B cell (primary cell): ENCODE results near the gene UBA5. TPM values are rescaled to one million over a fixed set of nuclear protein-coding genes. Genes with fewer than 3 reads are reported as not detected.

Experiments used
- ATAC-seq: fragments of 200-7000 bp; cut with Tn5 transposase; one replicate; pipeline ENCODE4 v1.10.0; 2021; ENCODE audit warnings: low read depth, mild to moderate bottlenecking, moderate number of reproducible peaks, moderate library complexity
- CTCF ChIA-PET: fragments of 350-600 bp; sonication (Branson Sonifier 250); formaldehyde crosslinking; loops from one replicate; lab custom pipeline; 2021; ENCODE audit warnings: antibody characterized with exemption, inconsistent platforms; lab: Charles Lee
- POLR2A ChIA-PET: fragments of 350-600 bp; sonication (Branson Sonifier 250); formaldehyde crosslinking; loops from one replicate; lab custom pipeline; 2021; ENCODE audit warnings: antibody characterized with exemption; lab: Charles Lee
- DNase-seq: peaks from one replicate; pipeline ENCODE4 v3.0.0; 2013
- H2AFZ ChIP-seq: 2 replicates; pipeline ENCODE4 v1.6.1; 2012; ENCODE audit warnings: mild to moderate bottlenecking, low read depth, low read length; ENCODE audit not compliant: insufficient read depth, poor library complexity, severe bottlenecking
- H3K27ac ChIP-seq, 2 donors: 1 replicate in 1 of 2; 2 replicates in 1 of 2; pipeline ENCODE4 v1.5.1; 2012 to 2013; ENCODE audit warnings: low read length in 2 of 2, mild to moderate bottlenecking in 2 of 2, moderate library complexity in 1 of 2
- H3K27me3 ChIP-seq, 4 experiments: fragments of 200-600 bp in 1 of 4; sonication (generic) in 1 of 4; replicated peaks in 1 of 4; 1 replicate in 2 of 4; 2 replicates in 2 of 4; pipeline versions ENCODE4 v1.6.1 to v1.7.0; 2013 to 2016; ENCODE audit warnings: low read length in 3 of 4, mild to moderate bottlenecking in 2 of 4, mixed read lengths in 1 of 4, moderate library complexity in 1 of 4; ENCODE audit not compliant: insufficient read depth in 4 of 4, control insufficient read depth in 3 of 4; ENCODE audit errors: control extremely low read depth in 1 of 4
- H3K36me3 ChIP-seq, 2 experiments: replicated peaks in 1 of 2; 1 replicate in 1 of 2; 2 replicates in 1 of 2; pipeline versions ENCODE4 v1.6.1 to v1.7.1; 2013; ENCODE audit warnings: low read length in 1 of 2; ENCODE audit not compliant: insufficient read depth in 2 of 2, control insufficient read depth in 1 of 2; ENCODE audit errors: control extremely low read depth in 1 of 2, extremely low read depth in 1 of 2
- H3K4me1 ChIP-seq, 2 donors: fragments of 200-600 bp in 1 of 2; sonication (generic) in 1 of 2; 1 replicate in 1 of 2; 2 replicates in 1 of 2; pipeline versions ENCODE4 v1.5.1 to v1.6.1; 2013 to 2017; ENCODE audit warnings: low read length in 2 of 2; ENCODE audit not compliant: control insufficient read depth in 2 of 2, insufficient read depth in 2 of 2
- H3K4me2 ChIP-seq: replicated peaks from 2 replicates; pipeline ENCODE3; 2012; ENCODE audit warnings: mild to moderate bottlenecking, low read depth, low read length; ENCODE audit not compliant: poor library complexity, severe bottlenecking
- H3K4me3 ChIP-seq, 5 experiments: fragments of 200-600 bp in 1 of 5; sonication (generic) in 1 of 5; 1 replicate in 3 of 5; 2 replicates in 2 of 5; pipeline versions ENCODE4 v1.5.1 to v1.7.0; 2011 to 2016; ENCODE audit warnings: low read length in 4 of 5, mild to moderate bottlenecking in 4 of 5, low read depth in 2 of 5, control low read depth in 1 of 5, moderate library complexity in 1 of 5; ENCODE audit not compliant: insufficient read depth in 1 of 5; ENCODE audit errors: control extremely low read depth in 1 of 5, extremely low read depth in 1 of 5
- H3K79me2 ChIP-seq: fragments of 200-600 bp; sonication (generic); one replicate; pipeline ENCODE4 v1.6.0; 2016; ENCODE audit warnings: low read length; ENCODE audit not compliant: control insufficient read depth, insufficient read depth
- H3K9ac ChIP-seq: fragments of 200-600 bp; sonication (generic); 2 replicates; pipeline ENCODE4 v1.6.1; 2017; ENCODE audit warnings: mild to moderate bottlenecking, low read length, moderate library complexity
- H3K9me3 ChIP-seq, 3 donors: one replicate each; pipeline versions ENCODE4 v1.6.1 to v1.7.1; 2013; ENCODE audit warnings: low read length in 2 of 3; ENCODE audit not compliant: control insufficient read depth in 2 of 3, insufficient read depth in 1 of 3; ENCODE audit errors: control extremely low read depth in 1 of 3
- H4K20me1 ChIP-seq: 2 replicates; pipeline ENCODE4 v1.6.0; 2012; ENCODE audit warnings: mild to moderate bottlenecking, low read length; ENCODE audit not compliant: insufficient read depth, control insufficient read depth, poor library complexity, severe bottlenecking
- H3K27ac Mint-ChIP-seq: one replicate; pipeline ENCODE4 v1.8.0; 2021; ENCODE audit warnings: mixed read lengths
- H3K27me3 Mint-ChIP-seq: one replicate; pipeline ENCODE4 v1.8.0; 2021; ENCODE audit warnings: mixed read lengths
- H3K4me1 Mint-ChIP-seq: one replicate; pipeline ENCODE4 v1.8.0; 2021; ENCODE audit warnings: mixed read lengths
- H3K4me3 Mint-ChIP-seq: one replicate; pipeline ENCODE4 v1.8.0; 2021; ENCODE audit warnings: mixed read lengths
- H3K9me3 Mint-ChIP-seq: one replicate; pipeline ENCODE4 v1.8.0; 2022; ENCODE audit warnings: mixed read lengths; ENCODE audit not compliant: insufficient read depth
- CTCF ChIP-seq: fragments of 200-600 bp; IDR thresholded peaks from one replicate; pipeline ENCODE4 v1.8.0; 2022; ENCODE audit warnings: antibody characterized with exemption, mild to moderate bottlenecking
- EZH2 ChIP-seq: IDR thresholded peaks from 2 replicates; pipeline ENCODE4 v1.6.1; 2012; ENCODE audit warnings: borderline replicate concordance, low read depth, mild to moderate bottlenecking, moderate library complexity, low read length; ENCODE audit not compliant: insufficient read depth, poor library complexity, severe bottlenecking
- WGBS: methylation state at CpG from one replicate; pipeline ENCODE4 v1.1.5; 2013; ENCODE audit warnings: missing lambda C conversion rate; ENCODE audit not compliant: insufficient coverage; 5-methylcytosine and 5-hydroxymethylcytosine counted together
- intact Hi-C: fragments of 100-400 bp; cut with micrococcal nuclease; formaldehyde crosslinking; loops from one replicate; pipeline ENCODE4 v1.10.0; 2022
- polyA plus RNA-seq: library from polyadenylated mRNA; depleted of rRNA; stranded (reverse); fragments of >200 nt; gene quantifications from 2 replicates; pipeline ENCODE4 v1.2.3, GENCODE V29; 2012
- total RNA-seq, 2 donors: library from RNA; stranded (reverse); fragments of 120-200 nt in 1 of 2; gene quantifications; 1 replicate in 1 of 2; 2 replicates in 1 of 2; pipeline versions ENCODE4 v1.2.3 to v1.2.4, GENCODE V29; 2013 to 2022

Gene UBA5
- total and polyA plus RNA-seq, 2 donors (not counting 1 experiment from before 2014, with no cell fraction given), result 17.4 to 41.0 TPM

DNA sequence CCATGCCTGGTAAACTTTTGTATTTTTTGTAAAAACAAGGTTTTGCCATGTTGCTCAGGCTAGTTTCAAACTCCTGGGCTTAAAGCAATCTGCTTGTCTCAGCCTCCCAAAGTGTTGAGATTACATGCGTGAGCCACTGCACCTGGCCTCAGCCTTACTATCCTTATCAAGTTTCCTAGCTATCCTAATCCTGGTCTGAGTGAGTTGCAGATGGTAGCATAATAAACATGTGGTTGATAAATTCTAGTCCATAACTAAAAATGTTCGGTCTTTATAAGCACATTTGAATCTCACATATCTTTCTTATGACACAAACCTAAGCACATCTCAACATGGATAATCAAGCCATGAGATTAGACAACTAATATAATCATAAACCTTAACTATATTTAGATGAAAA lies 43.6 kb downstream of the UBA5 start:
- Histone ChIP-seq H3K79me2 (no peaks in the 10 kb centered on the region), H3K4me1 (no peaks in the 10 kb centered on the region), H3K9me3 (no peaks in the 10 kb centered on the region), H3K27ac (no peak overlapping the region), H3K36me3 (peaks cover 21 to 58% of the 10 kb centered on the region in 2 experiments), H4K20me1 (no peaks in the 10 kb centered on the region), H2AFZ (no peak overlapping the region), H3K4me2 (no peak overlapping the region), H3K27me3 (no peaks in the 10 kb centered on the region), H3K9ac (no peak overlapping the region), H3K4me3 (no peak overlapping the region)
- intact Hi-C loops, result no loop called here
- DNase-seq (no peak), ATAC-seq (no peak)
- 100% methylated on average over 1 of the region's 2 CpGs for WGBS
- no peak for TF ChIP-seq CTCF
- TF ChIP-seq EZH2, result no peak
- ChIA-PET CTCF (no interaction called here), POLR2A (no interaction called here)
- no peaks in the 10 kb centered on the region for H3K9me3 Mint-ChIP-seq
- no peaks in the 10 kb centered on the region for H3K27me3 Mint-ChIP-seq
- no peak overlapping the region for H3K4me3 Mint-ChIP-seq
- no peaks in the 10 kb centered on the region for H3K4me1 Mint-ChIP-seq
- H3K27ac Mint-ChIP-seq, result no peak overlapping the region

DNA sequence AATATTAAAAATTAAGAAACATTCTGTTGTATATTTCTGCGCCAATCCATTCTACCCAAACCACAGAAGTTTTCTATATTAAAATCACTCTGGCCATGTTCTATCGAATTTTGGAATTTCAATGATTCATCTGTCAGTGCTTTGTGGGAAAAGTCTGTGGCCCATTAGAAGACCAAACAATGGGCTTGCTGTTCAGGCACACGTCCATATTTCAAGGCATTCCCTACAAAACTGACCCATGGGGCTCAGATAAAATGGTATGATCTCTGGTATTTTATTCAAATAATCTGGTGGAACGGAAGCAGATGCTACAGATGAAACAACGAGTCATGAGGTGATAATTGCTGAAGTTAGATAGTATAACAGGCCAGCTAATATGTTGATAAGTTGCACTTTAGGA lies 49.6 kb downstream of the UBA5 start:
- Histone ChIP-seq H2AFZ (no peak overlapping the region), H4K20me1 (no peaks in the 10 kb centered on the region), H3K27me3 (no peaks in the 10 kb centered on the region), H3K9me3 (no peaks in the 10 kb centered on the region), H3K27ac (no peak overlapping the region), H3K4me3 (no peak overlapping the region), H3K4me1 (no peaks in the 10 kb centered on the region), H3K36me3 (peaks cover 22 to 27% of the 10 kb centered on the region in 2 experiments), H3K4me2 (no peak overlapping the region), H3K79me2 (no peaks in the 10 kb centered on the region), H3K9ac (no peak overlapping the region)
- ChIA-PET POLR2A (no interaction called here), CTCF (no interaction called here)
- intact Hi-C loops, result no loop called here
- ATAC-seq (no peak), DNase-seq (no peak)
- 100% methylated on average over 2 of the region's 5 CpGs for WGBS
- Mint-ChIP-seq H3K27ac (no peak overlapping the region), H3K4me3 (no peak overlapping the region), H3K4me1 (no peaks in the 10 kb centered on the region), H3K9me3 (no peaks in the 10 kb centered on the region), H3K27me3 (no peaks in the 10 kb centered on the region)
- no peak for TF ChIP-seq EZH2
- no peak for TF ChIP-seq CTCF
